T-helper 2 cell (primary cell): ENCODE measurements around the gene SLC22A23.
A peak's percentile ranks its signal among the peaks of the same experiment; 100 is the strongest.

Experiments
- DNase-seq, 5 experiments: peaks; one replicate each; pipeline versions ENCODE4 v3.0.0 to v3.0.0-alpha.2; 2012 to 2022

The SLC22A23 gene

DNA sequence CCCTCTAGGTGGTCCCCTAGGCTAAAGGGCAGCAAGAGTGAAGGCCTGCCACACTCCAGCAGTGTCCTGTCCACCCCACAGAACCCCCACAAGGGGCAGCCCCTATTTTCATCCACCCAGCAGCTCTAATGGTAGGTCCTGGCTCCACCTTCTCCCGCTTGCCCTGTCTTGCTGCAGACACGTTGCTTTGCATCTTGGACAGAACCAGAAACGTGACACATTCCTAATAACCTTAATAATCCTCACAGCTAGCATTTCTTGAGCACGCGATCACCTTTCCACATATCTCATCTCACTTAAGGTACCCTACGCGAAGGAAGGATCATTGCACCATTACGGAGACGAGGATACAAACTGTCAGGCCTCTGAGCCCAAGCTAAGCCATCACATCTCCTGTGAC, 11.7 kb upstream of the SLC22A23 start:
- no peak for DNase-seq

DNA sequence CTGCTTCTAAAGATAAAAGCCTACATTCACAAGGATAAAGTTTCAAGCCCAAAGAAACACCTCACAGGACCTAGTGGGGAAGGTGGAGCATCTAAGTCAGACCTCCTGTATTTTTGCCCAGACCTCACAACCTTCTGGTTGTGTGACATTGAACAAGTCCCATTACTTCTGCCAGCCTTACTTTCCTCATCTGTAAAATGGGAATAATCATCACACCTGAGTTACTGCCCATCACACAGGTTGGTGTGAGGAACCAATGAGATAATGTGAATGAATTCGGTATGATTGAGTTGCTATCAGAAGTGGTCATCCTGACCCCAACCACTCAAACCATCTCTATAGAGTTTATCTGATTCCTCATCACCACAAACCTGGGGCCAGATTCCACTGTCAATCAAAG, 11.1 kb upstream of the SLC22A23 start:
- DNase-seq, result no peak

DNA sequence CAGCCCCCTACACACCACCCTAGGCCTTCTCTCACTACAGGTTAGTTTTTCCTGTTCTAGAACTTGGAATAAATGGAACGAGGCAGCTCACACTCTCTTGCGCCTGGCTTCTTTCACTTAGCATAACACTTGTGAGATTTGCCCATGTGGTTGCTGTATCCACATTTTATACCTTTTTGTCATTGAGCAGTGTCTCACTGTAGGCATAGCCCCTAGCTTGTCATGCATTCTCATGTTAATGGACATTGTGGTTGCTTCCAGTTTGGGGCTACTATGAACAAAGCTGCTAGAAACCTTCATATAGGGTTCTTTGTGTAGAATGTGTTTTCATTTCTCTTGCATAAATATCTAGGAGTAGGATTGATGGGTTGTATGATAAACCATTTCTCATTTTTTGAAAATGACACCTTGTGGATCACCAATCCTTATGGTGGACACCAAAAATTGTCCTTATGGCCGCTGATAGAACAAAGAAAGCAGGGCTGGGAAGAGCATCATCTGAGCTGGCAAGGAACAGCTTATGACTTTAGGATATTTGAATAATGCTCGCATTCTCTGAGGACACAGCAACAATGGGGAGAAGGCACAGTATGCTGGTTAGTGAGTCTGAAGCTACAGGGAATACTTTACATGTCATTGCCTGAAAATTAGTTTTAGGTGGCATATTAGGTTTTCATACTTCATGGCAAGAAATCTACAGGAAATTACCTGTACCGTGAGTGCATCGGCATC, 9.8 kb upstream of the SLC22A23 start:
- DNase-seq, result no peak

DNA sequence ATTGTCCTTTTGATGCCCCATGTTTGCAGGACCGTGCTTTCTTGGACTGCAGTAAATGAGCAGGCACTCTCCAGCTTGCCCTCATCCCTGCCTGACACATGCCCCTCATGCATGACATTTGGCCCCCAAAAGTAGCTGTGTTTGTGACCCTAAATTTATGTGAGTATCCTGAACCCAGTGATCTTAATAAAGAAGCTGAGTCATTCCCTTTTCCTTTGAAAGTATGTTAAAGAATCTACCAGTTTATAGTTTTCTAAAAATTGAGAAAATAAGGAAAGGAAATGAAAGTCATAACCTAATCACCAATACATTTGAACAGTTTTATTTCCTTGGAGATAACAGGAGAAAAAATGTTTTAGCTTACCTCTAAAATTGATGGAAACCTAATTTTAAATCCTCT, 3.4 kb upstream of the SLC22A23 start:
- DNase-seq, result no peak

DNA sequence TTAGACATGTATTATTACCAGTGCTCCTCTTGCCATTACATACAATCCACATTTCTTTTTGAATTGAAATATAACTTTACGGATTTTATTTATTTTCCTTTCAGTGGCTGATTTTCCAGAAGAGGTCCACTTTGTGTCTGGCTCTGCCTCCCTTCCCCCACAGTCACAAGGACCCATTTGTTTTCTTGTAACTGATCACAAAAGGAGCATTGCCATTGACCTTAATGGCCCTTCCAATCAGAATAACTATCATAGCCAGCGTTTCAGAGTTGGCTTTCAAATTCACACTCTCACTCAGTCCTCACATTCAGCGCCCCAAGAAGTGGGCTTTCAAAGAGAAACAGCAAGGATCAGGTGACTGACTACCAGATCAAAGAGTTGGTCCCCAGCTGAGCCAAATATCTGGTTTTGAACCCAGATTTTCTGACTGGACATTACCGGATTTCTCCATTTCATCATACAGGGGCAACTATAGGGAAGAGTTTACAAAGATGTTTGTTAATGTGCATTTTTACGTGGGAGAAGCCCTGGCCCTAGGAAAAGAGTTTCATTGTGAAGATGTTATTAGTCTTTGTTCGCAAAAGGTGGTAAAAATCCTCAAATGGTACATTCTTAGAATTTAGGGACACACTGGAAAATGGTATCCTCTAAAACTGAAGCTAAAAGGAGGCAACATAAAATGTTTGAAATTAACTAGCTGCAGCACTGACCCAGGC, 2.0 kb upstream of the SLC22A23 start:
- DNase-seq, result no peak

DNA sequence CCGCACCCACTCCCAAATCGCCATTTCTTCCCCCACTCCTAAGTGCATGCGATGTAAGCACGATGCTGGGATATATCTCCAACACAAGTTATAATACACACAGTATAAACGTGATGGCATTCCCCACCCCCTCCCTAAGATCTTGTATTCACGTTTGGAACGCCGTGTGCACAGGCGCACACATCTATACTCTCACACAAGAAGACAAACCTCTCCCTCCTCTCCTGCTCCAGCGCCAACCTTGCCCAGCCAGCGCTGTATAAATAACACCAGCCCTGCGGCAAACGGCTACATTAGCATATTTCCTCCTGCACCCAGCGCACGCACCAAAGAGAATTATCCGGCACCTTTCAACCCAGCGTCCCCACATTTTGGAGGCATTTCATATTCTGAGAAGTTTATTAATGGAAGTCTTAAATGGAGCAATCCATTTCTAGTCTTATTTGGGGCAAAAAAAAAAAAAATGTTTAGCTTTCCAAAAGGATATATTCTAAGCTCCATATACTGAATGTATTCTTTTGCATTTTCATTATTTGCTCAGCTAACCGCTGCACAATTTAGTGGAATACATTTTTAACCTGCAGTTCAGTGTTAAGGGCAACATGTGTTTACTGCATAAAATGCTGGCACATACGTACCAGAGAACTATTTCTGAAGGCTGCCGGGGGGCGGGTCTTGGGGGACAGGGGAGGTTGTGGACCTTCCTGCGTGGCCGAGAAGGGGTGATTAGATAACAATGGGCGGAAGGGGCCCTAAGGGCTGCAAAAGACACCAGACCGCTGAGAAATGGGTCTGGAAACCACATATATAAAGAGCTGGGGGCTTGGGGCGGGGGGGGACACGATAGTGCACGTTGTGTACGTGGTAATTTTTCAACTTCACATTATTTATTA, 1.1 kb upstream of the SLC22A23 start:
- no peak for DNase-seq

DNA sequence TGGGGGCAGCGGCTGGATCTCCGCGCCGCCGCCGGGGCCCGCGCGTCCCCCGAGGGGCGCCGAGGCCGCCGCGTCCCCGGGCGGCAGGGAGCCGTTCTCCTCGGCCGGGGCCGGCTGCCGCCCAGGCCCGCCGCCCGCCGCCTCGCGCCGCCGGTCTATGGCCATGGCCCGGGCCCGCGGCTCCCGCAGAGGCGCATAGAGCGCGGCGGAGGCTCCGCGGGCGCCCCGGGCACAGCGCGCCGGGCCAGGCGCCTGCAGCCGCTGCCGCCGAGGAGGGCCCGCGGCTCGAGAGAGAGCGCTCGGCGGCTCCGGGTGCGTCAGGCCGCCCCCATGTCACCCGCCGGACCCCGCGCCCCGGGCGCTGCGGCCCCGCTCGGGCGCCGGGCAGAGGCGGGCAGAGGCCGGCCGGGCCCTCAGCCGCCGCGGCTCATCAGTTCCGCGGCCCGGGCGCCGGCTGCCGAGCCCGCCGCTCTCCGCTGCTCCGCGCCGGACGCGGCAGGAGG, 404 bp downstream of the SLC22A23 start:
- peak in 1 of 5 experiments; percentile 37 for DNase-seq

DNA sequence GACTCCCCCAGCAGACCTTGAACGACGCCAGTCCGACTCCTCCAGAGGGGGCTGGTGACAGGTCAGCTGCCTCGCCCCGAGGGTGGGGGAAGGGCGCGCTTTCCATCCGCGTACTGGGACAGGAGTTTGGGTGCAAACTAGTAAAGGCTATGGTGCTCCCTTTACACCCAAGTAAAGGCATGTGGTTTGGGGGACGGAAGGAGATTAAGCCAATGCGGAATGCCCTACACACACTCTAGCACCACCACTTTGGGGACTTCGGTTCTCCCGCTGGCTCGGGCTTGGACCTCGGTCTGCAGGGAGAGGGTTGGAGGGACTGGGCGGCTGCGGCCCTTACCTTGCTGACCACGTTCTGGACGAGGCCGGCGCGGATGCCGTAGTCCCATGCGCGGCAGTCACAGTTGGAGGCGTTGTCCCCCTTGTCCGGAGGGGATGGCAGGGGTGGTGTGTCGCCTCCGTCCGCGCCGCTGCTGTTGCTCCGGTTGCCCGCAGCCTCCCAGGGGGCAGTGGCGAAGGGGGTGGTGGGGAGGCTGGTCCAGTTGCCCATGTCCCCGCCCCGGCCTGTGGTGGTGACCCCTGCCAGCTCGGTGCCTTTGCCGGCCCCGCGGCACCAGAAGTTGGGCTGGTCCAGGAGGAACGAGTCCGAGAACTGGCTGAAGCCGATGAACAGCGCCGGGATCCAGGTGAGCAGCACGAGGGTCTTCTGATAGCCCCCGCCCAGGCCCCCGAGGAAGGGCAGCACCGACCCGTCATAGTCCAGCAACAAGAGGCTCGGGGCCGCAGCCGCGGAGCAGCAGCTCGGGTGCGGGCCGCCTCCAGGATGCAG, 1.1 kb downstream of the SLC22A23 start:
- DNase-seq, result peak in 1 of 5 experiments; percentile 5

DNA sequence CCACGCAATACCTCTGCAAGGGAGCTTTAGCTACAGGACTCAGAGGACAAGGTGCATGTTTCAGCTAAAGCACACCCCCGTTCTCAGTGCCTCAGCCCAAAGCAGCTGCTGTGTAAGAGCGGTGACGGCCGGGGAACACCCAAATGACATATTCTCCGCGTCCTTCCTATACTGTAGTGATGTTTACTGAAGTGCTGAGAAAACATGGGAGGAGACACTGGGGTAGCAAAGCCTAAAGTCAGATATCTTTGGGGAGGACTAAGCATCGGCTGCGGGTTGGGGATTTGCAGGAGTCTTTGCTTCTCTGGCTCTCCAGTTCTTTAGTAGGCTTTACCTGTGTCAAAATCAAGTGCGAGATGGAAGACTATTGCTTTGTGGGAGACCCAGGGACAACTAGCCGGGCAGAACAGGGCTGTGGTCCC, 1.7 kb downstream of the SLC22A23 start:
- DNase-seq, result peak in 2 of 5 experiments; percentile 43 to 47

DNA sequence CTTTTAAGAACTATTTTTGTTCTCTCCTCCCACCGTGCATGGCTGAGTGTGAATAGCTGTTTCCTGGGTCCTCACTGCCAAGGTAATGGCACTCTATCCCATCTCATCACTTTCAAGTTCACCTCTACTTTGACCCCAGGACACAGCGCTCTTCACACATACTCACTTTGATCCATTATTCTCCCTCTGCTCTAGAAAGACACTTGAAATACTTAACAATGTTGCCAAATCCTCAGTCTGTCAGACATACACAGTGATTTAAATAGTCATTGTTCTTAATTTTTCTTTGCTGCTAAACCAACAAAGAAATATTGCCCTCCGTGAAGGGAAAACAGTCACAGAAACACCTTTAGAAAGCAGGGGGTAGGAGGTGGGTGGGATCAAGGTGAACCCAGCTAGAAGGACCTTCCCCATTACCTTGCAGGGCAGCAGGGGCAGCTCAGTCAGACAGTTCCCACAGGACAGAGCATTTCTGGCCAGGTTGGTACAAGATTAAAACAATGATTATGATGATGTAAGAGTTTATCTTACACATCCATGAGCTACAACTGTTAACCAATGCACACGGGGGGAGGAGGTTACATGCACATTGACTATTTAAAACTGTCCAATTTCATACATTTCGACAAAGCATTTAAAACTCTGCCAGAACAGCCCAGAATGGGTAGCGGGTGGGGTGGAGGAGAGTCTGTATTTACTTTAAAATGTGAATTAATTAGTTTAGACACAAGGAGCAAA, 2.4 kb downstream of the SLC22A23 start:
- DNase-seq, result no peak

DNA sequence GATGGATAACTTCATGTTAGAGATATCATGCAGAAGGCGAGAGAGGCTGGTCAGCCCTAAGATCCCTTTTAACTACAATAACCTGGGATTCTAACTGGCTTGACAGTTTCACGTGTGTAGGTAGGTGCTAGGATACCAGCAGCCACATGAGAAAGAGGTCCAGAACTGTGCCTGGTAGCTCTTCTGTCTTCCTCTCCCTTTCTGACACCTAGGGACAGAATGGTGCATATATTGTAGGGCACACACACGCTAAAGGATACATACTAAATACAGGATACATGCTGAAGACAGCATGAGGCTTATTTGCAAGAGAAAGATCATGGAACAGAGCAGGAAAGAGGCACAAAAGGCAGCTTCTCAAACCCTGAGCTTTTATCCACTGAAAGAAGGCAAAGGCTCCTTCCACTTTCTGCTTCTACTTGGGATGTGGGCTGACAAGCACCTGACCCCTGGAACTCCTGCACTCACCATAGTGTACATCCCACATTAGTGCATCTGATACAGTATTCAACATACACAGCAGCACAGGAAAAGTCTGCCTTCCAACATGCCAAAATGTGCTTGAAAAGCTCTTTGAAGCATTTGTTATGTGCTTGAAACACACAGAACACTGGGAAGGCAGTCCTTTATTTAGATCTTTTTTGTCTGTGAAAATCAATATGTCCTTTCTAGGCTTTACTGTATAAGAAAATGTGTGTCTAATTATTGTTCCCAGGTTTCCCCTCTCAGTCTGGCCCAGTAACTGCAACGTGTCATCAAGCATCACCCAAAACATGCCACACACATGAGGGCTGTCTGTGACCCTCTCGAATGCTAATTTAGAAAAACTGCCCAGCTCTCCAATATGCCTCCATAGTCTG, 3.2 kb downstream of the SLC22A23 start:
- DNase-seq, result no peak

DNA sequence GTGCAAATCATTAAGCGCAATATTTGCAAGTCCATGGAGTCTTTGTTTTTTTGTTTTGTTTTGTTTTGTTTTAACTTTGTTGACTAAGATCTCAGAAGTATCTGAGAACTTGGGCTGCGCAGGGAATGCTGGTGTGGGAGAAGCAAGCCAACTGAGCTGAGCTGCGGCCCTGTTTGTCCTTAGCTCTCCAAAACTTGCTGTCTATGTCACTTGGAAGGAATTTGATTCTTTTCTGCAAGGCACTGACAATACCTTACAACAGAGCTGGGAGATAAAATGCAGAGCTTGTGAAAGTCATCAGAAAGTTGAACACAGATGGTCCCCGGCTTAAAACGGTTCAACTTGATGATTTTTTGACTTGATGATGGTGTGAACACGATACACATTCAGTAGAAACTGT, 5.4 kb downstream of the SLC22A23 start:
- no peak for DNase-seq

DNA sequence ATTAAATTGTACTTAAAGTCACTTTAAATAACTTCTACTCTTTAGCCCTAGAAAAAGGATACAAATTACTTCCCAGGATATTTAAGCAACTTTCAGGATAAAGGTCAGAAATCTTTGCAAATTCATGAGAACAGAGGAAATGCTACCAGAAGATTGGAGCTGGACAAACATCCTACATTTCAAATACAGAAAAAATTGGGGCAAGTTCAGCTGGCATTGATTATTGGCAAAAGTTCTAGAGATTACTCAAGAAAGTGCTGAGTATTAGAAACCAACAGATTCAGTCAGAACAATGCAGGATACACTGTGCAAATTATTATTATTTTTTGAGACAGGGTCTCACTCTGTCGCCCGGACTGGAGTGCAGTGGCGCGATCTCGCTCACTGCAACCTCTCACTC, 6.0 kb downstream of the SLC22A23 start:
- no peak for DNase-seq

DNA sequence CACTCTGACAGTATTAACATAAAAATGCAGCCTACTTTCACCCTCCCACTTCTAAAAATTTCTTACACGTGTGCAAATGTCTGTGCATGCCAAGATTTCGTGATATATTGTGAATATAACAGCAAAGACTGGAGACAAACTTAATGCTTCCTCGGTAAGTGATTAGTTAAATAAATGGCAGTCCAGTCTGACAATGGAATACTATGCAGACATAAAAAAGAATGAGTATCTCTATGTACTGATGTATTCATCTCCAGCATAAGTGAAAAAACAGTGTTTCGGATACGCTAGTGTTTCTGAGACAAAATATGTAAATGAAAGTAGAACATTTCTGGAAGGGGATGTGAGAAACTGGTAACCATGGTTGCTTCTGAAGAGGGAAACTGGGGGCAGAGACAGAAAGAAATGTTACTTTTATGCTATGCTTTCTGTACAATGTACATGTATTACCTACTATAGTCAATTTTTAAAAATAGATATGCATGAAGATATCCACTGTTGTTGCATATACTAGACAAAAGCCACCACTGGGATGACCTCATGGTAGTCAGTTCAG, 7.0 kb downstream of the SLC22A23 start:
- DNase-seq, result no peak

DNA sequence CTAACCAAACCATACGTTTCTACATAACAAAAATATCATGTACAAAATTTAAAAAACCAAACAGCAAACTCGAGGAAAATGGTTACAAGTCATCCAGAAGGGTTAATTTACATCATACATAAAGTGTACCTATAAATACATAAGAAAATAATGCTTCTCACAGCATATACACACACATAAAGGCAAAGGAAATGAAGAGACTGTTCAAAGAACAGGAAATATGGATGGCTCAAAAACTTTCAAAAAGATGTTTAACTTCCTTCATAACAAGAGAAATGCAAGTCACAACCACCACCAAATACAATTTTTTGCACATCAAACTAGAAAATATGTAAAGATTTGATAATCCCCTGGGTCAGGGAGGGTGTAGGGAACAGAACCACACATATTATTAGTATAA, 7.5 kb downstream of the SLC22A23 start:
- DNase-seq, result no peak

DNA sequence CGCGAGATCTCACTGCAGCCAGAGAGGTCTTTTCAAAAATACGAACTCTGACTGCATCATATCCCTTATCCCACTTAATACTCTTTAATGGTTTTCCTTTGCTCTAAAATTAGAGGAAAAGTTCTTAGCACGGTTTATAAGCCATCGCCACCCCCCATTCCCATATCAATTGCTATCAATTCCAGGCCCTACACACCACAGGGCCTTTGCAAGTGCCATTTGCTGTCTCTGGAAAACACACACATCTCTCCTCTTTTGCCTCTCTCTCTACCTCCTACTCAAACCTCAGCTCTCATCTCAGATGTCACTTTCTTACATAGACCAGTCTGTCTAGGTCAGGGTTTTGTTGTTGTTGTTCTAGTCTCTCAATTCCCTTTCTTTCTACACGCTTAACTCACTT, 9.8 kb downstream of the SLC22A23 start:
- DNase-seq, result no peak

DNA sequence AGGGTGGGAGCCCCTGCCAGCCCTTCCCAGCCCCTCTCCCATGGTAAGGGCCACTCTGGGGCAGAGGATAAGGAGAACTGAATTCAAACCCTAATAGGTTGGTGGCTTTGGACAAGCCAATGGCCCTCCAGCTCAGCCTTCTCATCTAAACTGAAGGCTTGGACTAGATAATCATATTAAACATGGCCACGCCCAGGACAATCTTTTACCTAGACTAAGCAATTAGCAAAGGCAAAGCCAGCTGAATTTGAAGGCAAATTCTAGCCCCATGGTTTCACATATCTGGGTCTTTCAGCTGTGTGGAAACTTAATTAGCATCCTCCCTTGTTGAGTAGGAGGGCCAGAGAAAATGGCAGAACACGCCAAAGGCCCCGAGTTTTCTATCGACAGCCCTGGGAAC, 10.7 kb downstream of the SLC22A23 start:
- DNase-seq, result no peak

DNA sequence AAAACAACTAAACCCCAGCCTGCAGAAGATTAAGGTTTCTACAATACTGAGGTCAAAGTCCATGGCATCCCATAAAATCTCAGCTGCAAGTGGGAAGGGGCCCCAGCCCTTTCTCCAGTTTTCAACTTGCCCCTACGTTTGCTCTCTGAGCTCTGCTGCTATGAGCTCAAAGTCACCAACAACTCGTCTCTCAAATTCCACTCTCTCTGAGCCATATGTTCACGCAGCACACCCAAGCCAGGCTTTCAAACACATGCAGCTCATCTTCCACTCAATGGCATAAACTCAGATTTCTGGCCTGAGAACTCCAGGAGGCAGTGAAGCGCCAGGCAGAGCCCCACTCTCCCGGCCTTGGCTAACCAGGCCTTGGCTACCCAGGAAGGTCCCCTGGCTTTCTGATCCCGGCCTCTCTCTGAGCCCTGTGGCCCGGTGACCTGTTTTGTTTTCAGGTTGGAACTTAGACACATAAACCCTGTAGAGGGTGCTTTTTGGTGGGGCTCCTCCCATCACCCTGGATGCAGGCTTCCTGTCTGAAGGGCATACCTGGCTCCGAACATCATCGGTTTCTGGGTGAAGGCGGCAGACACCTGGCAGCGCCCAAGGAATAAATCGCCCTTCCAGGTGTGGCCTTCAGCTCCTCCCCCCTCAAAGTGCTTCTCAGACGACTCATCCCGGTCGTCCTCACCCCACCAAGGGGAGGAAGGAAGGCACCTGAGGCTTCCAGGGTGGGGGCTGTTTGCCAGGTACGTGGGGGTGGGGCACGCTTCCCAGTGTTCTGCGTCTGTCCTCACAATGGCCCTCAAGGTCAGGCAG, 12.4 kb downstream of the SLC22A23 start:
- no peak for DNase-seq

DNA sequence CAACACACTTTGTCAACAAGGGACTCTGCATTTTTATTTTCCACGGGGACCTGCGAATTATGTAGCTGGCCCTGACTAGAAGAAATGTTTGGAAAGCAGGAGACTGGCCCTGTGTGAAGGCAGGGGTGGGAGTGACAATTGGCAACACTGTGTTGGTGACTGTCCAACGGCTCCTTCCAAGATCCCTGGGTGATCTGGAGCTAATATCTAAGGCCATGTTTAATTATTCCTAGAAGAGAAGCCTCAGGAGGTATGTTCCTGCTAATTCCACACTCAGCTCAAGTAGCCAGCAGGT, 13.7 kb downstream of the SLC22A23 start:
- no peak for DNase-seq
